Inflammatory macrophage treated with lipopolysaccharide for 1 hour (primary cell): ENCODE measurements around the gene TBXA2R.
"Not testable (repeated sequence)": the region's sequence is repeated elsewhere in the genome, so short reads cannot be mapped to it uniquely, and the experiment has no call there.

Source experiments
- DNase-seq, 2 donors: peaks; one replicate each; pipeline ENCODE4 v3.0.0-alpha.2; 2020 to 2022

TBXA2R gene

DNA sequence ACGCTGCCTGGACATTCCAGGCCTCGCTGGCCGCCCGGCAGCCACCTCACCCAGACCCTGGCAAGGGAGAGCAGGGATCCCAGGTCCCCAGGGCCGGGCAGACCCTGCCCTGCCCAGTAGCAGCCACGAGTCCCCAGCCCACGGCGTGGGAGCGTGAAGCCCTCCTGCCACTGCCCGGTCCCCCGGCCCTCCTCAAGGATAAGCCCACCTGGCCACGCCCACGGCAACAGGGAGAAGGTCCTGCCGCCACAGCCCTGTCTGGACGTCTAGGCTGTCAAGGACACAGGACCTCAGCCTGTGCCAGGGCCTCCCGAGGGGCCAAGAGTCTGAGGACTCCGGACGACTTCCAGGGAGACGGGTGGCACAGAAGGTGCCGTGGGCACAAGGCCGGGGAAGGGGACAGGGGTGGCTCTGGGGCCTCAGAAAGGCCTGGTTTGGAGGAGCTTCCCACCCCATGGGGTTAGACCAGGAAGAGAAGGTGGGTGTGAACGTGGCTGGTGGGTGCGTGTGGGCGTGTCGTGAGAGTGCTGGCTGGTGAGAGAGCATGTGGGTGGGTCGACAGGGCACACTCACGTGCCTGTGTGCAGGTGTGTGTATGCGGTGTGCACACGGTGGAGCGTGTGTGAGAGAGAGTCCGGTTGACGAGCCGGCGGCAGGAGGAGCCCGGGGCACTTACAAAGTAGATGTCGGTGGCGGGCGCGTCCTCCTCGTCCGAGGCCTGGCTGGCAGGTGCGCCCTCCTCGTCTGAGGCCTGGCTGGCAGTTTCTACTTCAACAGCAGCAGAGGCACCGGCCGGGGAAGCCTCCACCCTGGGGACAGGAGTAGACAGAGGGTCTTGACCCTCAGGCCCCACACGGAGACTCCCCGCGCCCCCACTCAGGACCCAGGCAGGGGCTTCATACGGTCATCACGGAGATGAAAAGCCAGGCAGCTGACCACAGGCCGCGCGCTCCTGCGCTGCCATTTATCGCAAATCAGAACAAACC is 31.8 kb upstream of the TBXA2R start:
- DNase-seq, result no peak

DNA sequence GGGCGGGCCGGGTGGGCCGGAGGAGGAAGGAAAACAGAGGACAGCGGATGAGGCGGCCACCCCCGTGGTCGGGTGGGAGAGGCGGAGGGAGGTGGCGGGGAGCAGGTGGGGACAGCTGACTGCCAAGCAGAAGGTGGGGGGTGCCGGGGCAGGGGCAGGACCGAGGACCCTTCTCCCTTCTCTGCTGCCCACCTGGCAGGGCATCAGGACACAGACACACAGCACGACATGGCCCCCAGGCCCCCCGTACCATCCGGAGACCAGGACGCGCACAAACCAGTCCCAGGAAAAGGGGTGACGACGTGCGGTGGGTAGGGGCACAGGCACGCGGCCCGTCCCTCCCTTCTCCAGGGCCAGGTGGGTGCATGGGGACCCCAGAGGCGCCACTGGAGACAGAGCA is 30.9 kb upstream of the TBXA2R start:
- no peak for DNase-seq

- DNase-seq, result no peak
These were observed 30.3 kb upstream of the TBXA2R start for GRCh38 chr19:3636962-3637361.

- DNase-seq, result no peak
These were observed 29.8 kb upstream of the TBXA2R start for GRCh38 chr19:3636506-3636905.

- DNase-seq, result no peak
These were observed 27.9 kb upstream of the TBXA2R start for GRCh38 chr19:3634496-3635045.

- no peak for DNase-seq
These were observed 26.9 kb upstream of the TBXA2R start for GRCh38 chr19:3633559-3633988.

- no peak for DNase-seq
These were observed 26.3 kb upstream of the TBXA2R start for GRCh38 chr19:3632739-3633558.

DNA sequence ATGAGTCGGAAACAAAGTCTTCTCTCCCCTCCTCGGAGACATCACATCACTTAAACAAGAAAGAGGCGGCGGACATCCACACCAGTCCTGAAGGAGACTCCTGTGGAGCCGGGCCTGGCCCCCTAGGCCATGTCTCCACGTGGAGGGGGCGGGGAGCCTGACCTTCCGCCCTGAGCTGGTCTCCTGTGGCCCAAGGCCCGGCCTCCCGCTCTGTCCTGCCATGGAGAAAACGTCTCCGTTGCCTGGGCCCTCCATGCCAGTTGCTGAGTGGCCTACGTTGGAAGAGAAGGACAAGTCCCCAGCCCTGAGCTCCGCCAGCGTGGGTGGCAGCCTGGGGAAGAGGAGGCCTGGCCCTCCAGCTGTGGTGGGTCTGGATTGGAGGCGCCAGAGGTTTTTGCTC is 25.4 kb upstream of the TBXA2R start:
- no peak for DNase-seq

GRCh38 chr19:3631053-3631861 is 24.6 kb upstream of the TBXA2R start:
- DNase-seq, result no peak

GRCh38 chr19:3628766-3629165 is 22.1 kb upstream of the TBXA2R start:
- not testable (repeated sequence) for DNase-seq

GRCh38 chr19:3627351-3627723 is 20.7 kb upstream of the TBXA2R start:
- no peak for DNase-seq

- DNase-seq, result peak; percentile 99
These were observed 20.0 kb upstream of the TBXA2R start, which contains the start of gene CACTIN for GRCh38 chr19:3626473-3627350. Gene CACTIN (minus strand): TSS chr19:3626790. CDS start chr19:3626762, 28 bp downstream.

- peak in 1 of 2 donors; percentile 12 for DNase-seq
These were observed 19.4 kb upstream of the TBXA2R start for GRCh38 chr19:3625996-3626472.

DNA sequence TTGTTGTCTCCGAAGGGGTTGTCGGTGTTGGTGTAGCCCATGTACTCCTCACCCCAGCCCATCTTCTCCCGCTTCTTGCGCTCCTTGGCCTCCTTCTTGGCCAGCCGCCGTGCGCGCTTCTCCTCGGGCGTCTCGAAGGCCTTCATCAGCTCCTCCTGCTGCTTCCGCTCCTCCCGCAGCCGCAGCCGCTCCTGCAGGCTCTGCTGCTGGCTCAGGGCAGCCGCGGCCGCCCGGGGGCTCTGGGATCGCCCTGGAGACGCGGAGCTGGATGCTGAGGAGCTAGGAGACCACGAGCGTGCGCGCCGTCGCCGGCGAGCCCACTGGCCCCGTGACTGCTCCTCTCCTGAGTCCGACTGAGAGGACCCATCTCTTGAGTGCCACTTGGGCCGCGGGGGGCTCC is 17.0 kb upstream of the TBXA2R start:
- no peak for DNase-seq

DNA sequence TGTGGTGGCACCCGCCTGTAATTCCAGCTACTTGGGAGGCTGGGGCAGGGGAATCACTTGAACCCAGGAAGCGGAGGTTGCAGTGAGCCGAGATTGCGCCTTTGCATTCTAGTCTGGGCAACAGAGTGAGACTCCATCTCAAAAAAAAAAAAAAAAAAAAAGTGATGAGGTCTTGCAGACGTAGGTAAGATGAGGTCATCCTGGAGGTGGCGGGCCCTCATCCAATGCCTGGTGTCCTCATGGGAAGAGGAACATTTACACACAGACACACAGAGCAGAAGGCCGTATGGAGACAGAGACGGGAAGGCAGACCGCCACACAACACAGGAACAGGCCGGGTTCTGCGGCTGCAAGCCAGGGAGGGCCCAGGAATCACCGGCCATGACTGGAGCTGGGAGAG is 15.5 kb upstream of the TBXA2R start:
- DNase-seq, result no peak

GRCh38 chr19:3621689-3622088 is 15.0 kb upstream of the TBXA2R start:
- DNase-seq, result no peak

DNA sequence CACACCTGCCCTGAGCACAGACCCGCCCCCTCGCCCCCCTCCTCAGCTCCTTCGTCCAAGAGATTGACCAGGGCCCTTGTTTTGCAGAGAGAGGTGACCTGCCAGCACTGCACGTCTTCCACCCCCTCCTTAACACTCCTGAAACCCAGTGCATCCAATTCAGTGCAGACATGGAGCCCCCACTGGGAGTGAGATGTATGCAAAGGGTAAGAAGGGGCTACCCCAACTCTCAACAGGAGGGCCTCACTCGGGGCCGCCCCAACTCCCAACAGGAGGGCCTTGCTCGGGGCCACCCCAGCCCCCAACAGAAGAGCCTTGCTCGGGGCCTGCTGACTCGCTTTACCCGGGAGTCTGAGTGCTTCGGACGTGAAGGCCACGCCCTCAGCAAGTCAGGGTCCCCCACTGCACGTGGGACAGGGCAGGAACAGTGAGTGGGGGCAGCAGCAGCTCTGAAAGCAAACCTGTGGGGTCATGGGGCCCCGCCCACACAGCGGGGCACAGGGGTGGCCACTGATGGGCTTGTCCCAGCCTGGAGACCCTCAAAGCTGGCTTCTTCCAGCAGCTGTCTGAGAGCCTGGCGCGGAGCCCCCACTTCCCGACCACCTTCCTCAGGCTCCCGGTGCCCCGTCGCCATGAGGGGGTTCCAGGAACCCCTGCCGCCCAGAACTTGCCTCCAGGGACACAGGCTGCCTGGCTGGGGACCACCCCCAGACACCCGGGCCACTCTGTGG is 14.3 kb upstream of the TBXA2R start:
- no peak for DNase-seq

- DNase-seq, result no peak
These were observed 13.6 kb upstream of the TBXA2R start for GRCh38 chr19:3620145-3620816.

- DNase-seq, result no peak
These were observed 12.9 kb upstream of the TBXA2R start for GRCh38 chr19:3619631-3620012.
